HG03066 (cell line): ENCODE data around the gene SRGAP1.
"Not testable (repeated sequence)": the region's sequence is repeated elsewhere in the genome, so short reads cannot be mapped to it uniquely, and the experiment has no call there.

Experiments
- ATAC-seq: cut with Tn5 transposase; IDR thresholded peaks from one replicate; pipeline ENCODE4 v1.9.1; 2021; ENCODE audit warnings: low read depth; ENCODE audit not compliant: unreplicated experiment

The SRGAP1 gene

DNA sequence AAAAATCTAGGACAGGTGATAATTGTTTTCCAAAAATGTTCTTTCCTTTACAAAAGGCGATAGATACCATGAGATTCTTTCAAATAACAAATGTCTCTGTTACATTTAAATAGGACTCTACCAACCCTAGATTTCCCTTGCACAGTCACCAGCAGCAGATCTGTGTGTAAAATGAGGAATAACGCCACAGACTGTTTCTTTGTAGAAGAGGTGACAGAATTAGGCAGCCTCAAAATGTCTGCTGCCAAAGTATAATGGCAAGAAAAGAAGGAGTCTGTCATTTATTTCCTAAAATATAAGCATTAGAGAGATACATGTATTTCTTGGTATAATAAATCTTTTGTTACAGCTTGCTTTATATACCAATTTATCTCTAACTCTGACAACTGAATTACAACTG lies 8.5 kb upstream of the SRGAP1 start:
- ATAC-seq: no peak

GRCh38 chr12:63836936-63837335 lies 7.6 kb upstream of the SRGAP1 start:
- no peak for ATAC-seq

- no peak for ATAC-seq
Observed at GRCh38 chr12:63838411-63838810, 6.1 kb upstream of the SRGAP1 start.

DNA sequence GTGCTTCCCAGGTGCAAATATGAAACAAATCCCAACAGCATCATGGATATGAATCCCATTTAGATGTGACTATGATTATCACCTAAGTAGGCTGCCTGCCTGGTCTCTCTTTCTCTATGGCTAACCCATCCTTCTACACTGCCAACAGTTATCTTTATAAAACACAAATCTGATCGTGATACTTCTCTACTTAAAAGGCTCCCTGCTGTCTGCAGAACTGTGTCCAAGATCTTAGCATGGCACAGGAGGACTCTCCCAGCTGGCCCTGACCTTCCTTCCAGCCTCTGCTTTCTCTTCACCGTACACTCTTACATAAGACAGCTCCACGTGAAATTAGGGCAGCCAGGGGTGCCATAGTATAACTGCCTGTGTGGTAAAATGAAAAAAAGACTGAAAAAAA lies 3.5 kb upstream of the SRGAP1 start:
- ATAC-seq: no peak

DNA sequence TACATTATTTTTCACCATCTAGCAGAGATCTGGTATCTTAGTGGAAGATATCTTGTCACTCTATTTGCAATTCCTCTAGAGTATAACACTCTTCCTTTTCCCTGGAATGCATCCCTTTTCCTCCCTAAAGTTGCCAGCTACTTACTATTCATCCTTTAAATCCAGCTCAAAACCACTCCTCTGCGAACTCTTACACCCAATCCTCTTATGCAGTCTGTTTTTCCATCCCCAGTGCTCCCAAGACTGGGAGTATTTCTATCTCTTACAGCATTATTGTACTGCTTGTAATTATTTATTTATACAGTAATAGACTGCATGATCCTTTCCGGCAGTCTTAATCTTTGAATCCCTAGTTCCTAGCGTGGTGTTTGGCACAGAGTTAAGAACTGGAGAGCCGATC lies 2.9 kb upstream of the SRGAP1 start:
- ATAC-seq: no peak

DNA sequence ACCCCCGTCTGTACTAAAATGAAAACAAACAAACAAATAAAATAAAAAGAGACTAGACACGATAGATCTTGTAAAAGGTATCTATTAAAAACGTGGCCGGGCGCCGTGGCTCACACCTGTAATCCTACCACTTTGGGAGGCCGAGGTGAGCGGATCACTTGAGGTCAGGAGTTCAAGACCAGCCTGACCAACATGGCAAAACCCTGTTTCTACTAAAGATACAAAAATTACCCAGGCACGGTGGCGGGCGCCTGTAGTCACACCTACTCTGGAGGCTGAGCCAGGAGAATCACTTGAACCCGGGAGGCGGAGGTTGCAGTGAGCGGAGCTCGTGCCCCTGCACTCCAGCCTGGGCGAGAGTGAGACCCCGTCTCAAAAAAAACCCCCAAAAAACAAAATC lies 1.8 kb upstream of the SRGAP1 start:
- ATAC-seq: not testable (repeated sequence)

GRCh38 chr12:63843254-63843720 lies 1.2 kb upstream of the SRGAP1 start:
- ATAC-seq: no peak

GRCh38 chr12:63843721-63844390 lies 644 bp upstream of the SRGAP1 start:
- peak; percentile 92 for ATAC-seq

DNA sequence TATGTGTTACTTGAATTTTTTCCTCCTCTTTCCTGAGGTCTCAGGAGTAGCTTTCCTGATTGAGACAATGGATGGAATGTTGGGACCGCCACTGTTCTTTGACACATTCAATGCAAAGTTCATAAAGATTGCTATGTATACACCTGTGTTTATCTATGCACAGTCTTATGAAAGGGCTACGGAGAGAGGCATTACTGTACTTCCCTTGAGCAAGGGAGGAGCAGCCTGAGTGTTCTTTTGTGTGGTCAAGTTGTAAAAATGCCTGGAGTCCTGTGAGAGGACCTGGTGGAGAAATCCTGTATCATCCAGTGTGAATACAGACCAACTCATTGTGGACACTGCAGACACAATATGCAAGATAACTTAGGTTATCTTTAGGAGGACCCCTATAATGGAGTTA lies 1.2 kb downstream of the SRGAP1 start:
- no peak for ATAC-seq

DNA sequence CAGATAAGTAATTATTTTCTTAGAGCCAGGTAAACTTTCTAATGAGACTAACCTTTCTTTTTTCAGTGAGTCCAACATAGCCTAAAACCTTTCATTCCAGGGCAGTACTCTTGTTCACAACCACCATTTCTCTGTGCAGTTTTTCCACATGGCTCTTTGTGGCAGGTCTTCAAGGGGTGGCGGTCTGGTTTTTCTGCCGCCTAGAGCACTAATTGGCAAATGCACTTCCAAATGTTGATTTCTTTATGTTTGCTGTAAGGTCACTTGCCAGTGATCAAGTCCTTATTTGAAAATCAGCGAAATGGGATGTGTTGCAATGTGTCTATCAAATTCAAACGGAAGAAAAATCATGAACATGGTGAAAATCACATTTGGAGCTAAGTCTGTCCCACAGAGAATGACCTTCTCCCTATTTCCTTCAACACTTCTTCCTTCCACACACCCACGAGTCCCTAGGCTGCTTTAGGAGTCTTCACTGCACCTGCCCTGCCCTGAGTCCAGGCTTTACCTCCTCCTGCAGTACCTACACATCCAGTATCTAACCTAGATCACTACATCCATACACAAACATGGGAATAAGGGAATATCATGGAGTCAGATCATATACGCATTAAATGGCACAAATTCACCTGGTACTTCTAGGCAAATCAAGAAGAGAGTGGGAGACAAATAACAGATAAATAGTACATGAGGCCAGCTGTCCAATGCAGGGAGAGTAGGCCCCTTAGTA lies 1.9 kb downstream of the SRGAP1 start:
- ATAC-seq: no peak

GRCh38 chr12:63848450-63848849 lies 4.0 kb downstream of the SRGAP1 start:
- no peak for ATAC-seq

DNA sequence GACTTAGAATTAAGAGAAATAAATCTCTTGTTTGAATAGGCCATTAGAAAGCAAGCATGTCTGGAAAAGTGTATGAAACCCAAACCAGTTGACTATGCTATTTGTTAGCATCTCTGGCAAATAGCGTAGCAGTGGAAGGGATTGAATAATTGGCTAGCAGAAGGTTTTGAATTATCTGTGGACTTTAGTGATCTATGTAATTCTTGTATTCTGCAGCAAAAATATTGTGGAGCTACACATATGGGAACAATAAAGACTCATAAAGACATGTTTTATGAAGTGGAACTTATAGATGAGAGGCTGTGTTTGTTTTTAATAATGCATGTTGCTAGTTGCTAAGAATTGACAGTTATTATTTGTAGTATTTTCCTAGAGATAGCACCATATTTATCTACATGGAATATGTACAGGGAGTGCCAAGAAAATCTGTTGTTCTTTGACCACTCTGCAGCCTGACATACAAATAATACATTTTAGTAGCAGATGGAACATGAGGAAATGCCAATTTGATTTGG lies 4.7 kb downstream of the SRGAP1 start:
- ATAC-seq: no peak

GRCh38 chr12:63849641-63850040 lies 5.1 kb downstream of the SRGAP1 start:
- ATAC-seq: no peak

DNA sequence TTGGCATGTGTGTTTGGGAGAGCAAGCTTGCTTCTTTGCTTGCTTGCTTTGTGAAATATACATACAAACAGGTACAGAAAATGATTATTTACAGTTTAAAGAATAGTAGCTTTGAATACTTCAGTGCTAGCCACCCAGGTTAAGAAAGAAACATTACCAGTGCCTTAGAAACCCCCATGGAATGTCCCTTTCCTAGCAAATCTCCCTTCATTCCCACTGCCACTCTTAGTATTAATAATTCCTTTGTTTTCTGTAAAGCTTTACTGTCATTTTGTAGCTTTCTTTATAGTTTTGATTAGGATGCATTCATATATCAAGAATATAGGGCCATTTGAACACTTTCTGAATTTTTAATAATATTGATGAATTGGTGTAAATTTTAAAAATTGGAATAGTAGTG lies 9.5 kb downstream of the SRGAP1 start:
- no peak for ATAC-seq

- ATAC-seq: no peak
Observed at GRCh38 chr12:63855299-63855698, 10.8 kb downstream of the SRGAP1 start.

GRCh38 chr12:63857771-63858670 lies 13.5 kb downstream of the SRGAP1 start:
- ATAC-seq: no peak

GRCh38 chr12:63859880-63860279 lies 15.4 kb downstream of the SRGAP1 start:
- not testable (repeated sequence) for ATAC-seq

- no peak for ATAC-seq
Observed at GRCh38 chr12:63862187-63862968, 17.9 kb downstream of the SRGAP1 start.

DNA sequence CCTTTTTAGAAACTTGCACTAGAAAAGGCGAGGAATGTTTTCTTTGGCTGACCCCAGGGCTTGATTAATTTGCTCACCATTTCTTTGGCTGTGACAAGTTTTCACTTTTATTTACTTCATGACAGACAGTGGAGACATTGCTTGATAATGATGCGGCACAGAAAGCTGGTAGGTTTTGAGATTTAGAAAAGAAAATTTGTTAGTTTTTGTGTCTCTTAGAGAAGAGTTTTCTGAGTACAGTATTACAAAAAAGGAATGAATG lies 18.4 kb downstream of the SRGAP1 start:
- no peak for ATAC-seq

- no peak for ATAC-seq
Observed at GRCh38 chr12:63863658-63864453, 19.4 kb downstream of the SRGAP1 start.
